HG02840 (cell line): ENCODE results near the gene H3-3A.

Experiments
- ATAC-seq: cut with Tn5 transposase; IDR thresholded peaks from one replicate; pipeline ENCODE4 v1.9.1; 2021; ENCODE audit warnings: mild to moderate bottlenecking, moderate library complexity, moderate number of reproducible peaks; ENCODE audit not compliant: unreplicated experiment, low FRiP score

H3-3A gene

GRCh38 chr1:226052061-226052460 is 10.5 kb upstream of the H3-3A start:
- no peak for ATAC-seq

- no peak for ATAC-seq
Measured at GRCh38 chr1:226054519-226055327, 7.8 kb upstream of the H3-3A start.

GRCh38 chr1:226059709-226060108 is 2.8 kb upstream of the H3-3A start:
- no peak for ATAC-seq

- ATAC-seq: no peak
Measured at GRCh38 chr1:226060427-226060826, 2.1 kb upstream of the H3-3A start.

DNA sequence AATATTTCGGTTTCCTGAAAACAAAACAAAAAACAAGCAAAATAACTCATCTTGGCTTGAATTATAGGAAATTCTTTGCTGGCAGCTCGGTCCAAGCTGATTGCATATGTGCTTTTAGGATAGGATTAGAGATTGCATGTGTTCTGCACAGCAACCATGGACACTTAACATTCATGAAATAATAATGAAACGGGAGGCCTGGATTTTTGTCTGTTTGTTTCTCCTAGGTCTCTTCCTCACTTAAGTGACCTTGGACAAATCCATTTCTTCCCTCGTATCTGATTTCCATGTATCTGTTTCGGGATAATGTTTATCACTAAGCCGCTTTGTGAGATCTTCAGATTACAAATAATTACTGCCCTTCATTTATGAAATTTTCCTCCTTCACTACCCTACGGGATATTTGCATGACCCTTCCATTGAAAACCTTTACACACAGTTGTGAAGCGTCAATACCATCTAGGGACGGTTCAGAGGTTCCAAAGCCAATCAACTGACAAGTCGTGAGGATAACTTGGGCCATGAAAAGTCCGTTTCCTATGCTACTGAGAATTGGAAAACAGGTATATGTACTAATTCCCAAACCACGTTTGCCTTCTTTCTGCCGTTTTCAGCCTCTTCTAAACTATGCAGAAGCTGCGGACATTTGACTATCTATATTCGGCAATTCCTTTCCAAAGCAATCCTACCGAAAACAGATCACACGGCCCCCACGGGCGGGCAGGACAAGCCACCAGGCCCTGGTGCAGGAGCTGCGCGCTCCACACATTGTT is 1.3 kb upstream of the H3-3A start:
- no peak for ATAC-seq

- peak; percentile 42 for ATAC-seq
Measured at GRCh38 chr1:226061841-226062557, 517 bp upstream of the H3-3A start.

DNA sequence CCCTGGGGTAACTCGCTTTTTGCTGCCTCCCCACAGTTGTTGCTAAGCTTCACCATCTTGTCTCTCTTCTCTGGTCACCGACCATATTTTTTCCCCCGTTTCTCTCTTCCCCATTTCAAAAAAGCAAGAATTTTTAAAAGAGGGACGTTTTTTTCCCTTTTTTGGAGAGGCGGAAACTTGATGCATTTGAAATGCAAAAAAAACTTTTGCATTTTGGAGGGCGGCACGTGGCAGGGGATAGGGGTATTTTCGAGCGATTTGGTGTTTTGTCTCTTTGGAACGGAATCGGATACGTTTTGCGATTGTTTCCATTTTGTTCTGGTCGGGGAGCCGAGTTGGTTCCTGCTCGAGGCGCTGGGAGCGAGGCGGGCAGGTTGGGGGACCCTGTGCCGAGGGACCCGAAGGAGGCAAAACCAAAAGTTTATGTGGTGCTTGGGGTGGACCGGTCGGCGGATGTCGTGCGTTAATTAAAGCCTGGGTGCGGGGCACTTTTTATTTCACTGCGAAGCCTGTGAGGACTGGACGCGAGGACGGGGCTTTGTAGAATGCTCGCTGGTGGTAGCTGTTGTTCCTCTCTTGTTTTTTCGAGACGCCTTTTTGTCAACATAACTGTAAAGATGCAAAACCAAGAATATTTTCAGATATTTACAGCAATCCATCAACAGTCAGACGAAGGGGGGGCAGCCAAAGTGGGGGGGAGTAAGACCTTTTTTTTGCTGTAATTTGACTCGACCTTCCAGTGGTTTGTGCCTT is 884 bp downstream of the H3-3A start:
- peak; percentile 6 for ATAC-seq

GRCh38 chr1:226063977-226064815 is 1.7 kb downstream of the H3-3A start:
- ATAC-seq: no peak

DNA sequence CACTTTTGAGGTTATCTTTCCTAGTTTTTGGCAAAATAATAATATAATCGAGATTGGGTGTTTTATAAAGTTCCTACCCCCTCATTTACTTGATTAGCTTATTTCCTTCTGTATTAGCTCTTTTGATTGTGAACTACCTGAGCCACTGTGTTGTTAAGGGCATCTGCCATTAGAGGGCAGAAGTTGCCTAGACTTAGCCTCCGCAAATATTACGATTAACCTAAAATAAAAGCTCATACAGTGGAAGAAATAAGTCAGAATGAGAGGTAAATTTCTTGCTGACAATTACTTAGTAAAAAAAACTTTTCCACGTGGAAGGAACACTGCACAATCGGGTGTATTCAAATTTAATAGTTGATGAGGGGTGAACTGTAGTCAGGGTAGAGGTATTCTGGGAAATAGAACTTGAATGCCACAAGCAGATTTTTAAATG is 2.3 kb downstream of the H3-3A start:
- ATAC-seq: no peak

- ATAC-seq: no peak
Measured at GRCh38 chr1:226066415-226067078, 4.0 kb downstream of the H3-3A start.

DNA sequence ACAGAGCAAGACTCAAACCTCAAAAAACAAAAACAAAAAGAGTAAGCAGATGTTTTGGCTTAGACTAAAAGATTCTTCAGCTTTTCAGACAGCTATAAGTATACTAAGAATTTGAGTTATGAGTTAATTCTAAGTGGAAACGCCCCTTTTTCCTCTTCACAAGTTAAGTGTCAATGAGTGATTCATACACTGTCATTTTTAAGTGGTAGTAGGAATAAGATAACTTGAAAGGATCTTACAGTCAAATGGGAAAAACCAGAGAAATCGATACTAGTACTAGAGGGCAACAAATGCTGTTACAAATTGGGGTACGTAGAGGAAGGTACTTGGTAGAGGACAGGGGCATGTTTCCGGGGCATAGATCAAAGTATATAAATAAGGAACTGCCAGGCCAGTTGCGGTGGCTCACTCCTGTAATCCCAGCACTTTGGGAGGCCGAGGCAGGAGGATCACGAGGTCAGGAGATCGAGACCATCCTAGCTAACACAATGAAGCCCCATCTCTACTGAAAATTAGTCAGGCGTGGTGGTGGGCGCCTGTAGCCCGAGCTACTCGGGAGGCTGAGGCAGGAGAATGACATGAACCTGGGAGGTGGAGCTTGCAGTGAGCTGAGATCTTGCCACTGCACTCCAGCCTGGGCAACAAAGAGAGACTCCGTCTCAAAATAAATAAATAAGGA is 7.4 kb downstream of the H3-3A start:
- no peak for ATAC-seq

DNA sequence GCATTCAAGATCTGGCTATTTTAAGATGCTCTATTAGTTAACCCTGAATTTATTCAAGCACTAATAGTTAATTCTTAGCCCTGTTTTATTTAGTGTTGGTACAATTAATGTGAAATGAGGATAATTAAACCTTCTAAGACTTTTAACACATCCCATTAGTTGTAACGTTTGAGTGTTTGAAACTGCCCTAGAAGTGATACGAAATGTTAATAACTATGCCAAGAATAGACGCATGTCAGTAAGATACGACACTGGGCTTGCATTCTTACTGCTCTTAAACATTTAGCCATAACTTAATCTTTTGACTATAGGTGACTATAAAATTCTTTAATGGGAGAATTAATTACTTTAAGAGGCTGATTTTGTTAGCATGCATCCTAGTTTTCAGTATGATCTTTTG is 9.8 kb downstream of the H3-3A start:
- ATAC-seq: no peak

GRCh38 chr1:226073184-226073950 is 10.9 kb downstream of the H3-3A start:
- no peak for ATAC-seq

- ATAC-seq: no peak
Measured at GRCh38 chr1:226074046-226074445, 11.5 kb downstream of the H3-3A start.

DNA sequence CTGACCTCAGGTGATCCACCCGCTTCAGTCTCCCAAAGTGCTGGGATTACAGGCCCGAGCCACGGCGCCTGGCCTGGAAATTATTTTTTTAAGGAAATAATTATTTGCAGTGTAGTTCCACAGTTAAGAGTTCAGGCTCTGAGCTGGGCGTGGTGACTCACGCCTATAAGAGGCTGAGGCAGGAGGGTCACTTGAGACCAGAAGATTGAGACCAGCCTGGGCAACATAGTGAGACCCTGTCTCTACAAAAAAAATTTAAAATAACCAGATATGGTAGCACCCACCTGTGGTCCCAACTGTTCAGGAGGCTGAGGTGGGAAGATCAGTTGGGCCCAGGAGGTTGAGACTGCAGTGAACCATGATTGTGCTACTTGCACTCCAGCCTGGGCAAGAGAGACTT is 13.9 kb downstream of the H3-3A start:
- ATAC-seq: no peak

GRCh38 chr1:226078374-226078773 is 15.9 kb downstream of the H3-3A start:
- no peak for ATAC-seq

DNA sequence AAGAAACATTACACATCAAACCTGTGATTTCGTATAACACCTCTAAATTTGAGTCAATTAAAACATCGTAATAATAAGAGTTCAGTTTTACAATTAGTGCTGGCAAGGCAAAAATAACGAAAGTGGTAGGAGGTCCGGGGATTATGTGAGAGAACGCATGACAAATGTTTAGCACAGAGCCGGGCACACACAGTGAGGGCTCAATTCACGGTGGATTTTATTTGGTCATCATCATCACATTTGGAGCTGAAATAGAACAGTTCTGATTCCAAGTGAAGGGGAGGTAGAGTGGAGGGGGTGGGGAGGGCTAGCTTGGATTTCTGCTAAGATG is 20.0 kb downstream of the H3-3A start:
- no peak for ATAC-seq

GRCh38 chr1:226082959-226083301 is 20.4 kb downstream of the H3-3A start:
- ATAC-seq: peak; percentile 6
